Astrocyte (in vitro differentiated cells and primary cell): ENCODE data around the gene PDC.

Experiments
- CTCF ChIP-seq: IDR thresholded peaks from 2 replicates; pipeline ENCODE4 v1.5.1; 2011; ENCODE audit warnings: low read depth, mild to moderate bottlenecking, inconsistent platforms, low read length, moderate library complexity; ENCODE audit not compliant: insufficient read depth
- EZH2 ChIP-seq: IDR thresholded peaks from 2 replicates; pipeline ENCODE4 v1.6.1; 2012; ENCODE audit warnings: mild to moderate bottlenecking, low read length, inconsistent platforms; ENCODE audit not compliant: insufficient read depth

DNA sequence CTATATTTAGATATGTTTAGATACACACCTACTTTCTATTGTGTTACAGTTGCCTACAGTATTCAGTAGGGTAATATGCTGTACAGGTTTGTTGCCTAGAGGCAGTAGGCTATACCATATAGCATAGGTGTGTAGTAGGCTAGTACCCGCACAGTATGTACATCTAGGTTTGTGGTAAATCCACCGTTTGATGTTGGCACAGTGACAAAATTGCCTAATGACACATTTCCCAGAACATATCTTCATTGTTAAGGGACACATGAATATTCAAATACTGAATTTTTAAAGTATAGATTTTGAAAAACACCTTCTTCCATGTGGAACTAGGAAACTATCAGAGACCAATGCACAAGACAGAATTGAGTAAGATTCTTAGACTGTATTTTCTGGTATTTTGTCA is 22.6 kb upstream of the PDC start:
- no peak for TF ChIP-seq EZH2
- TF ChIP-seq CTCF = no peak
